GM18505 (cell line): Measurements from ENCODE around the gene ZDHHC18.
A peak's percentile ranks its signal among the peaks of the same experiment; 100 is the strongest.

Experiments
- ATAC-seq: cut with Tn5 transposase; IDR thresholded peaks from one replicate; pipeline ENCODE4 v1.9.1; 2021; ENCODE audit not compliant: unreplicated experiment
- POLR2A ChIP-seq: IDR thresholded peaks from 4 replicates; pipeline ENCODE4 v1.6.1; 2011; ENCODE audit warnings: borderline replicate concordance; ENCODE audit not compliant: insufficient read depth, insufficient read length; ENCODE audit errors: extremely low read depth

ZDHHC18 gene

GRCh38 chr1:26811057-26811456, 15.4 kb upstream of the ZDHHC18 start:
- no peak for TF ChIP-seq POLR2A
- no peak for ATAC-seq

GRCh38 chr1:26811708-26812107, 14.8 kb upstream of the ZDHHC18 start:
- no peak for ATAC-seq
- no peak for TF ChIP-seq POLR2A

- no peak for ATAC-seq
- TF ChIP-seq POLR2A, result no peak
These were observed 12.1 kb upstream of the ZDHHC18 start for GRCh38 chr1:26814377-26814776.

GRCh38 chr1:26814893-26815292, 11.6 kb upstream of the ZDHHC18 start:
- TF ChIP-seq POLR2A, result no peak
- no peak for ATAC-seq

GRCh38 chr1:26820784-26821269, 5.7 kb upstream of the ZDHHC18 start:
- no peak for TF ChIP-seq POLR2A
- ATAC-seq, result peak; percentile 91

GRCh38 chr1:26822737-26823395, 3.6 kb upstream of the ZDHHC18 start:
- no peak for TF ChIP-seq POLR2A
- ATAC-seq, result no peak

- TF ChIP-seq POLR2A, result no peak
- no peak for ATAC-seq
These were observed 1.8 kb upstream of the ZDHHC18 start for GRCh38 chr1:26824731-26825130.

- ATAC-seq, result no peak
- TF ChIP-seq POLR2A, result no peak
These were observed 667 bp downstream of the ZDHHC18 start for GRCh38 chr1:26827106-26827604.

- ATAC-seq, result no peak
- no peak for TF ChIP-seq POLR2A
These were observed 1.2 kb downstream of the ZDHHC18 start for GRCh38 chr1:26827663-26828062.

- peak; percentile 23 for TF ChIP-seq POLR2A
- no peak for ATAC-seq
These were observed 2.0 kb downstream of the ZDHHC18 start for GRCh38 chr1:26828411-26828991.

- no peak for ATAC-seq
- no peak for TF ChIP-seq POLR2A
These were observed 2.9 kb downstream of the ZDHHC18 start for GRCh38 chr1:26829184-26829911.

- ATAC-seq, result no peak
- no peak for TF ChIP-seq POLR2A
These were observed 4.6 kb downstream of the ZDHHC18 start for GRCh38 chr1:26831059-26831458.

- no peak for TF ChIP-seq POLR2A
- no peak for ATAC-seq
These were observed 5.2 kb downstream of the ZDHHC18 start for GRCh38 chr1:26831546-26832248.
